ENCODE measurements around the gene NRG2.

The NRG2 gene

DNA sequence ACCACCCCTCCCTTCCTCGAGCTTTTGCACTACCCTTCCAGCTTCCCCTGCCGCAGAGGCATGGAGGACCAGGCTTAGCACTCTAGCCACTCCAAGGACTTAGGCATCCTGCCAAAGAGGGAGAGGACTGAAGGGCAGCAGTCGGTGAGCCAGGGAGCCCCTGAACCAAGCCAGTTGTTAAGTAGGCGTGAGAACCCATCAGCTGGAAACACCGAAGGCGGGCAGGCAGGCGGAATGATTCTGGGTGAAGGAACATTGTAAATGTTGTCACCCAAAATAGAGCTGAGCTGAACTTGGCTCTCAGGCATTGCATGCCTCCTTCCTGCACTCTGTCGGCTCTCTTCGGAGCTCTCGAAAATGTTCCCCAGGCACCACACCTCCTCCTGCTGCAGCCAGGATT is 42.8 kb downstream of the NRG2 start:
- no peak overlapping the region for H3K4me3 ChIP-seq (ENCODE audit: low read depth, low read length)
- TF ChIP-seq, protein P1, sequence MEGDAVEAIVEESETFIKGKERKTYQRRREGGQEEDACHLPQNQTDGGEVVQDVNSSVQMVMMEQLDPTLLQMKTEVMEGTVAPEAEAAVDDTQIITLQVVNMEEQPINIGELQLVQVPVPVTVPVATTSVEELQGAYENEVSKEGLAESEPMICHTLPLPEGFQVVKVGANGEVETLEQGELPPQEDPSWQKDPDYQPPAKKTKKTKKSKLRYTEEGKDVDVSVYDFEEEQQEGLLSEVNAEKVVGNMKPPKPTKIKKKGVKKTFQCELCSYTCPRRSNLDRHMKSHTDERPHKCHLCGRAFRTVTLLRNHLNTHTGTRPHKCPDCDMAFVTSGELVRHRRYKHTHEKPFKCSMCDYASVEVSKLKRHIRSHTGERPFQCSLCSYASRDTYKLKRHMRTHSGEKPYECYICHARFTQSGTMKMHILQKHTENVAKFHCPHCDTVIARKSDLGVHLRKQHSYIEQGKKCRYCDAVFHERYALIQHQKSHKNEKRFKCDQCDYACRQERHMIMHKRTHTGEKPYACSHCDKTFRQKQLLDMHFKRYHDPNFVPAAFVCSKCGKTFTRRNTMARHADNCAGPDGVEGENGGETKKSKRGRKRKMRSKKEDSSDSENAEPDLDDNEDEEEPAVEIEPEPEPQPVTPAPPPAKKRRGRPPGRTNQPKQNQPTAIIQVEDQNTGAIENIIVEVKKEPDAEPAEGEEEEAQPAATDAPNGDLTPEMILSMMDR (IDR thresholded peaks at IDR 0.05; ENCODE audit: low read depth, low read length): no peak

DNA sequence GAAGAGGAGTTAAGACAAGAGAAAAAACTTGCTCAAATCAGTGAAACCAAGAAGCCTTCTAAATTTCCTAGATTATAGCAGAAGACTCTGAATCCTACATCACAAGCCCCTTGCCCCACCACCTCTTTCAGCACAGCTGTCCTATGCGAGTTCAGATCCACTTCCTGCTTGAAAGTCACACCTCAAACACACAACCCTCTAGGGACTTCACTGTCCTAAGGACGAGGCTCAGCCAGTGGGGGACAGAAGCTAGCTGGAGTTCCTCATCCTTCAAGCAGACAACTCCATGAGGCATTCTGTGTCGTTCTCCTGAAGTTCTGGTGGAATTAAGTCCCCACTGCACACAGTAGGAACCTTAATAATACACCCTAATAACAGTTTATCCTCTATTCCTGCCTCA is 44.3 kb downstream of the NRG2 start:
- TF ChIP-seq, protein P1 (IDR thresholded peaks at IDR 0.05; ENCODE audit: low read depth, low read length): no peak
- H3K4me3 ChIP-seq (ENCODE audit: low read depth, low read length): no peak overlapping the region

DNA sequence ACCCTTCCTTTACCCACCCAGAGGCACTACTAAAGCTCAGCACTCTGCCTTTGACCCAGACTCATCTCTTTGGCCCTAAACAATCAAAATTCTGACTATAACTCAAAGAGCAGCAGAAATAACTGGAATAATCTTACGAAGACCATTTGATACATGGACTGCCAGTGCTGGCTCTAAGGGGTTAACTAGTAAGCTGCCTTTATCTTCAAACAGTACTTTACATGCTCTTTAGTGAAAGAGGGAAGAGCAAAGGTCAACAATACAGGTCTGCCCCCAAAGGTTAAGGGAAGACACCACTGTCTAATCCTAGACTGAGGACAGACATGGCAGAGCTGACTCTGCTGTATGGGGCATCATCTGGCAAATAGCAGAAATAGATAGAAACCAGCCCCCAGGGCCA is 45.8 kb downstream of the NRG2 start:
- TF ChIP-seq, protein P1 (IDR thresholded peaks at IDR 0.05; ENCODE audit: low read depth, low read length): no peak
- no peak overlapping the region for H3K4me3 ChIP-seq (ENCODE audit: low read depth, low read length)

DNA sequence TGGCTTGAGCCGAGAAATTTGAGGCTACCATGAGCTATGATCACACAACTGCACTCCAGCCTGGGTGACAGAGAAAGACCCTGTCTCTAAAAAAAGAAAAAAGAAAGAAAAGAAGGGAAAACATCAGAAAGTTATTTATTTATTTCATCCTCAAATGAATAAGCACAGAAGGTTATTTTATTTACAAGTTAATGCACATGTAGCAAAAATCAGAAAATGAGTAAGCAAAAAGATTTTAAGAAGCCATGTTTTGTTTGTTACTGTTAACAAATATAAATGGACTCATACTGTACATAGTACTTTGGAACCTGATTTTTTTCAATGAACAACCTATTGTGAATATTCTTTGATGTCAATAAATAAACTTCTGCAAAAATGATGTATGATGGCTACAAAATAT is 47.2 kb downstream of the NRG2 start:
- TF ChIP-seq, protein P1 (IDR thresholded peaks at IDR 0.05; ENCODE audit: low read depth, low read length): no peak

DNA sequence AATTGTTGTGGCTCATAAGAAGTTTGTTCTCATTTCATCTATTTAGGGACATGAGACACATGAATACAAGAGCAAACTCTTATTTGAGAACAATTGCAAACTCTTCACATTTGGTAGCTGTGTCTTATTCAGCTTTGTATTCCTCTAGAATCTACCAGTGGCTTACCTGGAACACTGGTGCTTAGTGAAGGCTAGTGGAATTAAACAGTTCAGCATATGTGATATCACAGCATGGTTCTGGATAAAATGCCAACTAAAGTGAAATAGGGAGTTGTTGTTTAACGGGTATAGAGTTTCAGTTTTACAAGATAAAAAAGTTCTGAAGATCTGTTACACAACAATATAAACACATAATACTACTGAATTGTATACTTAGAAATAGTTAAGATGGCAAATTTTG is 48.9 kb downstream of the NRG2 start:
- H3K4me3 ChIP-seq (ENCODE audit: low read depth, low read length): no peak overlapping the region
- TF ChIP-seq, protein P1 (IDR thresholded peaks at IDR 0.05; ENCODE audit: low read depth, low read length): no peak

More for the DNA sequence above, 47.2 kb downstream of the NRG2 start:
- no peak overlapping the region for H3K4me3 ChIP-seq (ENCODE audit: low read depth, low read length)

DNA sequence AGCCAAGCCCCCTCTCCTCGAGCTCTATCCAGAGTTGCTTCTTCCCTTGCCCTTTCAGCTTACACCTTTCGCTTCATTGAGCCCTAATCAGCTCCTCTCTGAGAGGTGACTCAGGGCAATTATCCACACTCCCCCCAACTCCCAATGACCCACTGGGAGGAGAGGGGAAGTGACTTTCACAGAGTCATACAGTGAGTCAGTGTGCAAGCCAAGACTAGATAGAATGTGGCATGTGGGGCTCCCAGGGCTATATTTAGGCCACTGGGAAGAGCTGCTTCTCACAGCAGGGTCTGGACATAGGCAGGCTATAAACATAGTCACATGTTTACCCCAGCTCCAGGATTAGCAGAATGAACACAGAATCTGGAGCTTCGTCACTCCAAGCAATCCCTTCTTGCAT is 57.4 kb downstream of the NRG2 start:
- no peak overlapping the region for H3K4me3 ChIP-seq (ENCODE audit: low read depth, low read length)
- TF ChIP-seq, protein P1 (IDR thresholded peaks at IDR 0.05; ENCODE audit: low read depth, low read length): no peak

DNA sequence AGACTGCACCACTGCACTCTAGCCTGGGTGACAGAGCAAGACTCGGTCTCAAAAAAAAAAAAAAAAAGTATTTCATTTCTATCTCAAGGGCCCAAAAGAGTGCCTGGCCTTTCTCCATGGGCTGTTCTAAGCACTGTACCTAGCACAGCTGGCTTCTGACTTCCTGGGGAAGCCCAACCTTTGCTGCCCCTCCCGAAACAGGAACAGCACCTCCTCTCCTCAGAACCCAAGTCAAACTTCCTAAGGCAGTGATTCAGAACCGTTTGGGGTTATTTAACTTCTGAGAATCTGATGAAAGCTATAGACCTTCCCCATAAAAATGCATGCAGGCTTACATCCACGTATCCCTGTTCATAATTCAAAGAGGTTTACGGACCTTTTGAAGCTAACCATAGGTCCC is 57.8 kb downstream of the NRG2 start:
- no peak overlapping the region for H3K4me3 ChIP-seq (ENCODE audit: low read depth, low read length)
- TF ChIP-seq, protein P1 (IDR thresholded peaks at IDR 0.05; ENCODE audit: low read depth, low read length): no peak
